ENCODE measurements around the gene FOLR1.
"Not testable (repeated sequence)": the region's sequence is repeated elsewhere in the genome, so short reads cannot be mapped to it uniquely, and the experiment has no call there.

The FOLR1 gene

GRCh38 chr11:72173291-72173690 is 18.6 kb upstream of the FOLR1 start:
- Mint-ChIP-seq H3K36me3 (ENCODE audit: low read depth) (no peaks in the 10 kb centered on the region), H3K4me1 (no peaks in the 10 kb centered on the region), H3K9me3 (no peaks in the 10 kb centered on the region), H3K4me3 (no peak overlapping the region), H3K27ac (no peak overlapping the region), H3K27me3 (no peaks in the 10 kb centered on the region)
- no peak for DNase-seq
- ATAC-seq = no peak

GRCh38 chr11:72174302-72175070 is 17.5 kb upstream of the FOLR1 start:
- H3K36me3 Mint-ChIP-seq (ENCODE audit: low read depth) = no peaks in the 10 kb centered on the region
- H3K9me3 Mint-ChIP-seq = no peaks in the 10 kb centered on the region
- DNase-seq = no peak
- H3K4me3 Mint-ChIP-seq = no peak overlapping the region
- peaks cover 3% of the 10 kb centered on the region for H3K4me1 Mint-ChIP-seq
- H3K27me3 Mint-ChIP-seq = no peaks in the 10 kb centered on the region
- no peak overlapping the region for H3K27ac Mint-ChIP-seq
- ATAC-seq = no peak

GRCh38 chr11:72177656-72178055 is 14.3 kb upstream of the FOLR1 start:
- Mint-ChIP-seq H3K4me1 (peaks cover 16% of the 10 kb centered on the region), H3K36me3 (ENCODE audit: low read depth) (no peaks in the 10 kb centered on the region), H3K27me3 (peaks cover 4% of the 10 kb centered on the region), H3K4me3 (no peak overlapping the region), H3K9me3 (no peaks in the 10 kb centered on the region), H3K27ac (no peak overlapping the region)
- DNase-seq (no peak), ATAC-seq (no peak)

GRCh38 chr11:72179049-72179803 is 12.7 kb upstream of the FOLR1 start:
- peaks cover 20% of the 10 kb centered on the region for H3K4me1 Mint-ChIP-seq
- no peaks in the 10 kb centered on the region for H3K9me3 Mint-ChIP-seq
- DNase-seq = no peak
- H3K27ac Mint-ChIP-seq = peak overlapping the region; percentile 59
- H3K36me3 Mint-ChIP-seq (ENCODE audit: low read depth) = no peaks in the 10 kb centered on the region
- H3K4me3 Mint-ChIP-seq = no peak overlapping the region
- ATAC-seq = no peak
- peaks cover 4% of the 10 kb centered on the region for H3K27me3 Mint-ChIP-seq

- DNase-seq (no peak), ATAC-seq (peak; percentile 60)
- Mint-ChIP-seq H3K27me3 (peaks cover 4% of the 10 kb centered on the region), H3K4me1 (peaks cover 20% of the 10 kb centered on the region), H3K9me3 (no peaks in the 10 kb centered on the region), H3K27ac (peak overlapping the region; percentile 65), H3K36me3 (ENCODE audit: low read depth) (no peaks in the 10 kb centered on the region), H3K4me3 (no peak overlapping the region)
Observed at GRCh38 chr11:72179804-72180396, 12.0 kb upstream of the FOLR1 start.

GRCh38 chr11:72180892-72181552 is 10.9 kb upstream of the FOLR1 start:
- H3K4me3 Mint-ChIP-seq; H3K27me3 Mint-ChIP-seq; H3K9me3 Mint-ChIP-seq; DNase-seq; ATAC-seq; H3K27ac Mint-ChIP-seq; H3K36me3 Mint-ChIP-seq (ENCODE audit: low read depth): not testable (repeated sequence)
- H3K4me1 Mint-ChIP-seq = peaks cover 20% of the 10 kb centered on the region

GRCh38 chr11:72181553-72181958 is 10.4 kb upstream of the FOLR1 start:
- not testable (repeated sequence) for H3K9me3 Mint-ChIP-seq; ATAC-seq; H3K4me3 Mint-ChIP-seq; DNase-seq; H3K27me3 Mint-ChIP-seq; H3K36me3 Mint-ChIP-seq (ENCODE audit: low read depth); H3K27ac Mint-ChIP-seq
- peaks cover 20% of the 10 kb centered on the region for H3K4me1 Mint-ChIP-seq

- Mint-ChIP-seq H3K27me3 (no peaks in the 10 kb centered on the region), H3K27ac (no peak overlapping the region), H3K4me3 (no peak overlapping the region), H3K36me3 (ENCODE audit: low read depth) (no peaks in the 10 kb centered on the region), H3K9me3 (no peaks in the 10 kb centered on the region), H3K4me1 (peaks cover 1% of the 10 kb centered on the region)
- DNase-seq (no peak), ATAC-seq (no peak)
Observed at GRCh38 chr11:72188267-72188666, 3.7 kb upstream of the FOLR1 start.

GRCh38 chr11:72189455-72190250 is 2.3 kb upstream of the FOLR1 start:
- H3K27me3 Mint-ChIP-seq = no peaks in the 10 kb centered on the region
- no peak for ATAC-seq
- H3K36me3 Mint-ChIP-seq (ENCODE audit: low read depth) = no peaks in the 10 kb centered on the region
- no peak overlapping the region for H3K27ac Mint-ChIP-seq
- DNase-seq = no peak
- H3K9me3 Mint-ChIP-seq = no peaks in the 10 kb centered on the region
- no peaks in the 10 kb centered on the region for H3K4me1 Mint-ChIP-seq
- no peak overlapping the region for H3K4me3 Mint-ChIP-seq

GRCh38 chr11:72190631-72191071 is 1.3 kb upstream of the FOLR1 start:
- Mint-ChIP-seq H3K9me3 (no peaks in the 10 kb centered on the region), H3K27ac (no peak overlapping the region), H3K4me3 (no peak overlapping the region), H3K36me3 (ENCODE audit: low read depth) (no peaks in the 10 kb centered on the region), H3K4me1 (no peaks in the 10 kb centered on the region), H3K27me3 (no peaks in the 10 kb centered on the region)
- DNase-seq (no peak), ATAC-seq (no peak)

- no peak overlapping the region for H3K4me3 Mint-ChIP-seq
- H3K4me1 Mint-ChIP-seq = no peaks in the 10 kb centered on the region
- no peak overlapping the region for H3K27ac Mint-ChIP-seq
- no peak for DNase-seq
- no peaks in the 10 kb centered on the region for H3K9me3 Mint-ChIP-seq
- H3K27me3 Mint-ChIP-seq = no peaks in the 10 kb centered on the region
- ATAC-seq = no peak
- H3K36me3 Mint-ChIP-seq (ENCODE audit: low read depth) = no peaks in the 10 kb centered on the region
Observed at GRCh38 chr11:72195518-72196270, 3.8 kb downstream of the FOLR1 start.

- not testable (repeated sequence) for H3K9me3 Mint-ChIP-seq; H3K4me1 Mint-ChIP-seq; H3K36me3 Mint-ChIP-seq (ENCODE audit: low read depth); H3K27me3 Mint-ChIP-seq; H3K4me3 Mint-ChIP-seq; DNase-seq; H3K27ac Mint-ChIP-seq; ATAC-seq
Observed at GRCh38 chr11:72201445-72201844, 9.5 kb downstream of the FOLR1 start.

- Mint-ChIP-seq H3K4me1 (no peaks in the 10 kb centered on the region), H3K27me3 (no peaks in the 10 kb centered on the region), H3K36me3 (ENCODE audit: low read depth) (no peaks in the 10 kb centered on the region), H3K9me3 (no peaks in the 10 kb centered on the region), H3K4me3 (no peak overlapping the region), H3K27ac (no peak overlapping the region)
- no peak for ATAC-seq
- DNase-seq = no peak
Observed at GRCh38 chr11:72202571-72202970, 10.6 kb downstream of the FOLR1 start.
